H1 (cell line): Measurements from ENCODE around the gene CBFA2T2. TPM values are rescaled to one million over a fixed set of nuclear protein-coding genes. Genes with fewer than 3 reads are reported as not detected.

Source experiments
- CTCF ChIA-PET: fragments of 300-600 bp; sonication (Branson Sonifier 250); formaldehyde crosslinking; loops from one replicate; lab custom pipeline; 2021; ENCODE audit not compliant: partially characterized antibody; lab: Charles Lee
- POLR2A ChIA-PET: fragments of 300-600 bp; sonication (Branson Sonifier 250); formaldehyde crosslinking; loops from one replicate; lab custom pipeline; 2021; ENCODE audit warnings: inconsistent platforms; ENCODE audit not compliant: partially characterized antibody; lab: Charles Lee
- DNase-seq, 2 experiments: peaks; one replicate each; pipeline versions ENCODE4 v3.0.0 to v3.0.0-alpha.2; 2010 to 2022; ENCODE audit warnings: low spot score in 2 of 2, low read depth in 1 of 2, mixed read lengths in 1 of 2
- FAIRE-seq: peaks from 2 replicates; lab custom pipeline; 2011; peaks lifted over from hg19 to GRCh38; lab: Jason Lieb, UNC
- H2AFZ ChIP-seq: 2 replicates; pipeline ENCODE4 v1.8.1; 2012; ENCODE audit warnings: low read length, inconsistent platforms
- H2AK5ac ChIP-seq: 2 replicates; pipeline ENCODE4 v1.6.1; 2013; ENCODE audit warnings: low read depth, low read length
- H2BK120ac ChIP-seq: replicated peaks from 2 replicates; pipeline ENCODE3; 2013; ENCODE audit warnings: low read depth, low read length, inconsistent platforms
- H2BK12ac ChIP-seq: 2 replicates; pipeline ENCODE4 v1.6.1; 2013; ENCODE audit warnings: low read depth, low read length
- H2BK15ac ChIP-seq: 2 replicates; pipeline ENCODE4 v1.6.1; 2013; ENCODE audit warnings: low read length
- H2BK20ac ChIP-seq: 2 replicates; pipeline ENCODE4 v1.6.1; 2013; ENCODE audit warnings: low read length
- H2BK5ac ChIP-seq: 2 replicates; pipeline ENCODE4 v1.6.1; 2013; ENCODE audit warnings: low read depth, low read length
- H3K14ac ChIP-seq: 2 replicates; pipeline ENCODE4 v1.6.1; 2013; ENCODE audit warnings: inconsistent platforms; ENCODE audit not compliant: insufficient read length
- H3K18ac ChIP-seq: 2 replicates; pipeline ENCODE4 v1.6.1; 2013; ENCODE audit warnings: low read length; ENCODE audit errors: extremely low read depth
- H3K23ac ChIP-seq: 2 replicates; pipeline ENCODE4 v1.6.1; 2013; ENCODE audit warnings: inconsistent platforms; ENCODE audit not compliant: insufficient read length
- H3K23me2 ChIP-seq: 2 replicates; pipeline ENCODE4 v1.6.1; 2013; ENCODE audit warnings: low read depth, low read length
- H3K27ac ChIP-seq: 2 replicates; pipeline ENCODE4 v1.6.1; 2011; ENCODE audit warnings: low read depth, low read length, inconsistent platforms
- H3K27me3 ChIP-seq, 4 experiments: replicated peaks in 1 of 4; 1 replicate in 1 of 4; 2 replicates in 3 of 4; pipeline versions ENCODE4 v1.6.1 to v1.8.1; 2011 to 2013; ENCODE audit warnings: low read length in 3 of 4, mild to moderate bottlenecking in 3 of 4, inconsistent platforms in 2 of 4, mixed read lengths in 2 of 4, moderate library complexity in 1 of 4; ENCODE audit not compliant: control insufficient read depth in 3 of 4, insufficient read depth in 3 of 4; ENCODE audit errors: extremely low read depth in 1 of 4
- H3K36me3 ChIP-seq, 4 experiments: 2 replicates each; pipeline versions ENCODE4 v1.6.1 to v1.8.1; 2011 to 2013; ENCODE audit warnings: mild to moderate bottlenecking in 4 of 4, low read length in 3 of 4, moderate library complexity in 2 of 4, control low read depth in 1 of 4, inconsistent platforms in 1 of 4; ENCODE audit not compliant: insufficient read depth in 4 of 4, control insufficient read depth in 2 of 4
- H3K4ac ChIP-seq: replicated peaks from 2 replicates; pipeline ENCODE3; 2013; ENCODE audit warnings: low read length, low read depth, mixed read lengths, inconsistent platforms; ENCODE audit not compliant: insufficient read length
- H3K4me1 ChIP-seq, 4 experiments: replicated peaks in 1 of 4; 1 replicate in 1 of 4; 2 replicates in 3 of 4; pipeline versions ENCODE4 v1.6.1 to v1.8.1; 2011 to 2013; ENCODE audit warnings: low read length in 3 of 4, inconsistent platforms in 2 of 4, mixed read lengths in 1 of 4; ENCODE audit not compliant: insufficient read depth in 4 of 4, control insufficient read depth in 3 of 4
- H3K4me2 ChIP-seq, 2 experiments: 2 replicates each; pipeline versions ENCODE4 v1.6.1 to v1.8.1; 2011 to 2013; ENCODE audit warnings: low read depth in 2 of 2, low read length in 2 of 2, control low read depth in 1 of 2, inconsistent platforms in 1 of 2, mild to moderate bottlenecking in 1 of 2; ENCODE audit not compliant: insufficient read depth in 1 of 2
- H3K4me3 ChIP-seq, 4 experiments: fragments of 200-600, 300-600 bp in 1 of 4; sonication (generic), shearing (Covaris generic), sonication (Bioruptor Twin) in 1 of 4; 2 replicates each; pipeline versions ENCODE4 v1.5.1 to v1.8.1; 2011 to 2016; ENCODE audit warnings: low read length in 4 of 4, low read depth in 3 of 4, control low read depth in 2 of 4, inconsistent platforms in 2 of 4, mild to moderate bottlenecking in 2 of 4, mixed read lengths in 1 of 4, moderate library complexity in 1 of 4; ENCODE audit not compliant: insufficient read depth in 2 of 4; ENCODE audit errors: extremely low read depth in 1 of 4
- H3K56ac ChIP-seq: replicated peaks from 2 replicates; pipeline ENCODE3; 2013; ENCODE audit warnings: low read depth, mild to moderate bottlenecking, mixed read lengths, low read length, inconsistent platforms; ENCODE audit not compliant: insufficient read length
- H3K79me1 ChIP-seq: 2 replicates; pipeline ENCODE4 v1.6.1; 2013; ENCODE audit warnings: low read depth, low read length, control low read depth
- H3K79me2 ChIP-seq, 2 experiments: 2 replicates each; pipeline versions ENCODE4 v1.6.1 to v1.8.1; 2012 to 2013; ENCODE audit warnings: low read length in 2 of 2, mild to moderate bottlenecking in 2 of 2, inconsistent platforms in 1 of 2; ENCODE audit not compliant: insufficient read depth in 2 of 2, control insufficient read depth in 1 of 2
- H3K9ac ChIP-seq, 4 experiments: replicated peaks in 1 of 4; 1 replicate in 1 of 4; 2 replicates in 3 of 4; pipeline versions ENCODE4 v1.6.1 to v1.8.1; 2011 to 2013; ENCODE audit warnings: low read depth in 3 of 4, low read length in 3 of 4, control low read depth in 2 of 4, mild to moderate bottlenecking in 2 of 4, moderate library complexity in 2 of 4, inconsistent platforms in 1 of 4; ENCODE audit errors: extremely low read depth in 1 of 4
- H3K9me3 ChIP-seq, 2 experiments: 2 replicates each; pipeline versions ENCODE4 v1.6.1 to v1.8.1; 2012 to 2013; ENCODE audit warnings: mild to moderate bottlenecking in 2 of 2, moderate library complexity in 2 of 2, control low read depth in 1 of 2, inconsistent platforms in 1 of 2, low read depth in 1 of 2, low read length in 1 of 2, mixed read lengths in 1 of 2; ENCODE audit not compliant: insufficient read depth in 2 of 2
- H4K20me1 ChIP-seq, 2 experiments: replicated peaks in 1 of 2; 2 replicates each; pipeline versions ENCODE3 to v1.8.1; 2011 to 2013; ENCODE audit warnings: inconsistent platforms in 2 of 2, low read length in 2 of 2, mild to moderate bottlenecking in 1 of 2; ENCODE audit not compliant: insufficient read depth in 2 of 2, control insufficient read depth in 1 of 2
- H4K5ac ChIP-seq: 2 replicates; pipeline ENCODE4 v1.6.1; 2013; ENCODE audit warnings: low read length, low read depth, mixed read lengths, inconsistent platforms; ENCODE audit not compliant: insufficient read length
- H4K8ac ChIP-seq: 2 replicates; pipeline ENCODE4 v1.8.0; 2013; ENCODE audit warnings: mild to moderate bottlenecking, moderate library complexity, low read length, inconsistent platforms; ENCODE audit not compliant: insufficient read depth; ENCODE audit errors: extremely low read depth
- H4K91ac ChIP-seq: replicated peaks from 2 replicates; pipeline ENCODE3; 2013; ENCODE audit warnings: low read length, mixed read lengths, inconsistent platforms; ENCODE audit not compliant: insufficient read length
- BACH1 ChIP-seq: IDR thresholded peaks from 2 replicates; pipeline ENCODE4 v1.6.1; 2012; ENCODE audit warnings: low read length, improper control_type of control experiment
- BCL11A ChIP-seq, 2 experiments: IDR thresholded peaks; one replicate each; pipeline ENCODE4 v1.6.1; 2011; ENCODE audit warnings: low read depth in 2 of 2, low read length in 2 of 2, mild to moderate bottlenecking in 2 of 2
- CHD1 ChIP-seq: IDR thresholded peaks from 2 replicates; pipeline ENCODE4 v1.6.1; 2012; ENCODE audit warnings: low read depth, low read length, improper control_type of control experiment
- CREB1 ChIP-seq: IDR thresholded peaks from 2 replicates; pipeline ENCODE4 v1.6.1; 2012; ENCODE audit warnings: inconsistent platforms
- EP300 ChIP-seq, 2 experiments: IDR thresholded peaks; 1 replicate in 1 of 2; 2 replicates in 1 of 2; pipeline ENCODE4 v1.6.1; 2011 to 2012; ENCODE audit warnings: low read depth in 2 of 2, low read length in 2 of 2, mild to moderate bottlenecking in 2 of 2, borderline replicate concordance in 1 of 2, inconsistent platforms in 1 of 2, moderate library complexity in 1 of 2
- NANOG ChIP-seq: IDR thresholded peaks from 2 replicates; pipeline ENCODE4 v1.6.1; 2011; ENCODE audit warnings: low read length, low read depth, mild to moderate bottlenecking, inconsistent platforms; ENCODE audit not compliant: insufficient read depth, poor library complexity, severe bottlenecking
- POLR2A ChIP-seq, 2 experiments: IDR thresholded peaks; 1 replicate in 1 of 2; 2 replicates in 1 of 2; pipeline ENCODE4 v1.6.1; 2011; ENCODE audit warnings: low read depth in 2 of 2, low read length in 2 of 2, mild to moderate bottlenecking in 2 of 2; ENCODE audit errors: control extremely low read depth in 1 of 2
- POU5F1 ChIP-seq: IDR thresholded peaks from 2 replicates; pipeline ENCODE4 v1.6.1; 2011; ENCODE audit warnings: low read depth, mild to moderate bottlenecking, low read length, moderate library complexity
- RNF2 ChIP-seq: fragments of 200-900, 300-1000 bp; sonication (generic); IDR thresholded peaks from 2 replicates; pipeline ENCODE4 v1.7.1; 2016; ENCODE audit warnings: borderline replicate concordance, low read depth, mild to moderate bottlenecking, antibody characterized with exemption, low read length; ENCODE audit not compliant: poor library complexity, severe bottlenecking; ENCODE audit errors: missing control alignments
- SIX5 ChIP-seq: IDR thresholded peaks from 2 replicates; pipeline ENCODE4 v1.6.1; 2011; ENCODE audit warnings: mild to moderate bottlenecking, low read depth, low read length
- SP2 ChIP-seq: IDR thresholded peaks from 2 replicates; pipeline ENCODE4 v1.6.1; 2012; ENCODE audit warnings: mild to moderate bottlenecking, low read length, inconsistent platforms
- TAF7 ChIP-seq: optimal IDR thresholded peaks from 2 replicates; pipeline ENCODE3; 2011; ENCODE audit warnings: low read depth, mild to moderate bottlenecking, inconsistent platforms, low read length, moderate library complexity, borderline replicate concordance
- TCF12 ChIP-seq: IDR thresholded peaks from 2 replicates; pipeline ENCODE4 v1.6.1; 2011; ENCODE audit warnings: low read depth, mild to moderate bottlenecking, low read length
- TEAD4 ChIP-seq: IDR thresholded peaks from 2 replicates; pipeline ENCODE4 v1.6.1; 2012; ENCODE audit warnings: low read depth, low read length, inconsistent platforms, mixed read lengths
- ZNF274 ChIP-seq: IDR thresholded peaks from 2 replicates; pipeline ENCODE4 v1.7.0; 2012; ENCODE audit warnings: low read length, borderline replicate concordance; ENCODE audit errors: extremely low read depth
- WGBS, 2 experiments: shearing (Covaris generic) in 1 of 2; methylation state at CpG; one replicate each; pipeline versions ENCODE4 v1.1.6 to v1.1.7; 2013 to 2015; ENCODE audit warnings: low lambda C conversion rate in 2 of 2, mixed read lengths in 2 of 2, inconsistent platforms in 1 of 2, low coverage in 1 of 2, missing lambda C conversion rate in 1 of 2; ENCODE audit not compliant: insufficient replicate concordance in 2 of 2, insufficient coverage in 1 of 2, insufficient read length in 1 of 2; ENCODE audit errors: extremely low coverage in 1 of 2, missing lambda C conversion rate in 1 of 2; 5-methylcytosine and 5-hydroxymethylcytosine counted together
- polyA plus RNA-seq, 7 experiments: library from polyadenylated mRNA; depleted of rRNA in 3 of 7; stranded (reverse) in 5 of 7; unstranded in 2 of 7; fragments of >200 nt in 5 of 7; fragments of 200-250 nt in 2 of 7; gene quantifications; 1 replicate in 5 of 7; 2 replicates in 1 of 7; 4 replicates in 1 of 7; pipeline versions ENCODE4 v1.2.1 to v1.2.3, GENCODE V29; 2011 to 2013; ENCODE audit warnings: missing spikeins in 2 of 7, mixed read lengths in 2 of 7
- total RNA-seq: library from RNA; stranded (reverse); fragmentation: NEBNext Ultra II Directional; extraction: Animal tissue kit (Norgen Biotek cat#: 25700); gene quantifications from 2 replicates; pipeline ENCODE4 v1.2.1, GENCODE V29; 2021

CBFA2T2 gene
- total and polyA plus RNA-seq, 2 of the 8 experiments (the other 6 are each of a cell fraction or from before 2014, with no cell fraction given): 11.6 to 12.9 TPM

DNA sequence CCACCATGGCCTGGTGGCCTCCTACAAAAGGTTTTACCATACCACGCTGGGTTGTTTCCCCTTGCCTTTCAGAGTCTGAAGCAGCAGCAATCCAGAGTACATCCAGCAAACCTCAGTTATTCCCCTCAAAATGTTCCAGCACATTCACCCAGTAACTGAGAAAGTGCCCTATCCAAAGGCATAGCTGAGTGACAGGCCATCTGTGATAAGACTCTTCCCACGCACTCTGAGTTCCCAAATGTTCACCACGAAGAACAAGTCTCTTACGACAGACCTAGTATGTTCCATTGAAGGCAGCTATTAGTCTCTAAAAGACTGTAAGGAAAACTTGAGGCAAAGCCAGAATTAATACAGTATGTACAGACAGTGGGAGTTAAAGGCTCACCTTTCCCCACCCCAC lies 140.6 kb downstream of the CBFA2T2 start:
- Histone ChIP-seq H3K9me3 (no peaks in the 10 kb centered on the region), H4K91ac (no peak overlapping the region), H2BK12ac (no peak overlapping the region), H2AK5ac (no peak overlapping the region), H3K9ac (no peak overlapping the region), H3K23me2 (no peaks in the 10 kb centered on the region), H3K27ac (no peak overlapping the region), H3K18ac (no peak overlapping the region), H2BK20ac (no peak overlapping the region), H3K4ac (no peak overlapping the region), H3K79me1 (no peaks in the 10 kb centered on the region), H2BK5ac (no peak overlapping the region), H3K4me2 (no peak overlapping the region), H4K20me1 (peaks cover 0 to 2% of the 10 kb centered on the region in 2 experiments), H3K14ac (no peak overlapping the region), H3K27me3 (no peaks in the 10 kb centered on the region), H3K23ac (no peak overlapping the region), H2AFZ (no peak overlapping the region), H2BK15ac (no peak overlapping the region), H3K56ac (no peak overlapping the region), H3K4me3 (no peak overlapping the region), H3K79me2 (no peaks in the 10 kb centered on the region), H4K5ac (no peak overlapping the region), H4K8ac (no peak overlapping the region), H3K36me3 (peaks cover 2 to 10% (median 6%) of the 10 kb centered on the region in 4 experiments; a peak in 4 of 8 replicates), H3K4me1 (no peaks in the 10 kb centered on the region), H2BK120ac (no peak overlapping the region)
- TF ChIP-seq BCL11A (IDR thresholded peaks at IDR 0.05; ENCODE audit: low read depth in 2 of 2, low read length in 2 of 2) (no peak), CHD1 (no peak), BACH1 (no peak), POU5F1 (no peak), ZNF274 (no peak), RNF2 (no peak), CREB1 (no peak), POLR2A (IDR thresholded peaks at IDR 0.05; ENCODE audit: control extremely low read depth in 1 of 2, low read depth in 2 of 2, low read length in 2 of 2) (no peak), TCF12 (no peak), TAF7 (no peak), EP300 (IDR thresholded peaks at IDR 0.05; ENCODE audit: borderline replicate concordance in 1 of 2, low read depth in 2 of 2, low read length in 2 of 2) (no peak), SP2 (no peak), TEAD4 (no peak), NANOG (no peak), SIX5 (no peak)
- ChIA-PET POLR2A (interaction anchor here (0.6 kb wide), 1 partner anchor 158 kb away, joined by 3 read pairs; no protein-coding TSS in a partner anchor), CTCF (interaction anchor here (1.2 to 1.4 kb wide), 2 partner anchors 10 to 23 kb away, joined by 5 read pairs; no protein-coding TSS in a partner anchor)
- 88% methylated on average over 4 of the region's 4 CpGs; no CpG with 5 or more reads in 1 of the 2 experiments for WGBS, 2 experiments
- FAIRE-seq (no peak), DNase-seq (no peak)
